OCI-LY7 (cell line): ENCODE results near the gene ZXDC.

Source experiments
- EZH2phosphoT487 ChIP-seq: fragments of 200-600 bp; sonication (generic); IDR thresholded peaks from 2 replicates; pipeline ENCODE4 v1.6.1; 2018; ENCODE audit warnings: low read depth, borderline replicate concordance, mild to moderate bottlenecking, mixed run types, antibody characterized with exemption, low read length, moderate library complexity, mixed read lengths
- TF ChIP-seq, protein P1 (sequence below): fragments of 200-600 bp; sonication (generic); conservative IDR thresholded peaks from 2 replicates; pipeline ENCODE4 v1.5.1; 2014; ENCODE audit warnings: mild to moderate bottlenecking, antibody characterized with exemption, low read length, moderate library complexity, mixed read lengths

GRCh38 chr3:126476166-126477060, 722 bp upstream of the ZXDC start:
- TF ChIP-seq, protein P1, sequence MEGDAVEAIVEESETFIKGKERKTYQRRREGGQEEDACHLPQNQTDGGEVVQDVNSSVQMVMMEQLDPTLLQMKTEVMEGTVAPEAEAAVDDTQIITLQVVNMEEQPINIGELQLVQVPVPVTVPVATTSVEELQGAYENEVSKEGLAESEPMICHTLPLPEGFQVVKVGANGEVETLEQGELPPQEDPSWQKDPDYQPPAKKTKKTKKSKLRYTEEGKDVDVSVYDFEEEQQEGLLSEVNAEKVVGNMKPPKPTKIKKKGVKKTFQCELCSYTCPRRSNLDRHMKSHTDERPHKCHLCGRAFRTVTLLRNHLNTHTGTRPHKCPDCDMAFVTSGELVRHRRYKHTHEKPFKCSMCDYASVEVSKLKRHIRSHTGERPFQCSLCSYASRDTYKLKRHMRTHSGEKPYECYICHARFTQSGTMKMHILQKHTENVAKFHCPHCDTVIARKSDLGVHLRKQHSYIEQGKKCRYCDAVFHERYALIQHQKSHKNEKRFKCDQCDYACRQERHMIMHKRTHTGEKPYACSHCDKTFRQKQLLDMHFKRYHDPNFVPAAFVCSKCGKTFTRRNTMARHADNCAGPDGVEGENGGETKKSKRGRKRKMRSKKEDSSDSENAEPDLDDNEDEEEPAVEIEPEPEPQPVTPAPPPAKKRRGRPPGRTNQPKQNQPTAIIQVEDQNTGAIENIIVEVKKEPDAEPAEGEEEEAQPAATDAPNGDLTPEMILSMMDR = no peak
- no peak for TF ChIP-seq EZH2phosphoT487
